ENCODE data around the gene MYO1E.

DNA sequence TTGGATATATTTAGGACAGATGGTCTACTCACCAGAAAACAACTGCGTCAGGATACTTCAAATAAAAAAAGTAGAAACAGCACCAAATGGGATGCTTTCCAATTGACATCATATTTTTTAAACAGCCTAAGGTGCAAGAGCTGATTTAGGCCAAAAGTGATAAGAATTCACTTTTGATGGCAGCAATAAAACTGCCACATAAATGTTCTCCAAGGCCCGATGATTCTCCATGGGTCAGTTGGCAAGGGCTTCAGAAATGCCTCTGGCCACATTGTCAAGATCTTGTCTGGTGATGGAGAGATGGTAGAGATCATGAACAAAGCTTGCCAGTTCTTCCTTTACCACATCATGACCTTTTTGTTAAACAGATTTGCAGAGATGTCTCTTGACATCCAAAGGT is 127.1 kb downstream of the MYO1E start:
- TF ChIP-seq, protein P1, sequence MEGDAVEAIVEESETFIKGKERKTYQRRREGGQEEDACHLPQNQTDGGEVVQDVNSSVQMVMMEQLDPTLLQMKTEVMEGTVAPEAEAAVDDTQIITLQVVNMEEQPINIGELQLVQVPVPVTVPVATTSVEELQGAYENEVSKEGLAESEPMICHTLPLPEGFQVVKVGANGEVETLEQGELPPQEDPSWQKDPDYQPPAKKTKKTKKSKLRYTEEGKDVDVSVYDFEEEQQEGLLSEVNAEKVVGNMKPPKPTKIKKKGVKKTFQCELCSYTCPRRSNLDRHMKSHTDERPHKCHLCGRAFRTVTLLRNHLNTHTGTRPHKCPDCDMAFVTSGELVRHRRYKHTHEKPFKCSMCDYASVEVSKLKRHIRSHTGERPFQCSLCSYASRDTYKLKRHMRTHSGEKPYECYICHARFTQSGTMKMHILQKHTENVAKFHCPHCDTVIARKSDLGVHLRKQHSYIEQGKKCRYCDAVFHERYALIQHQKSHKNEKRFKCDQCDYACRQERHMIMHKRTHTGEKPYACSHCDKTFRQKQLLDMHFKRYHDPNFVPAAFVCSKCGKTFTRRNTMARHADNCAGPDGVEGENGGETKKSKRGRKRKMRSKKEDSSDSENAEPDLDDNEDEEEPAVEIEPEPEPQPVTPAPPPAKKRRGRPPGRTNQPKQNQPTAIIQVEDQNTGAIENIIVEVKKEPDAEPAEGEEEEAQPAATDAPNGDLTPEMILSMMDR (IDR thresholded peaks at IDR 0.05), result no peak
- TF ChIP-seq POLR2A (IDR thresholded peaks at IDR 0.05), result no peak

Measured in uterus (tissue), 2 donors.